A549 (cell line): ENCODE results near the gene TCOF1. TPM values are rescaled to one million over a fixed set of nuclear protein-coding genes. Genes with fewer than 3 reads are reported as not detected.
A peak's percentile ranks its signal among the peaks of the same experiment; 100 is the strongest.

Experiments
- ATAC-seq, 2 experiments: fragments of 200-7000 bp in 1 of 2; fragments of >200 bp in 1 of 2; cut with Nextera tagmentation in 1 of 2; cut with Tn5 transposase in 1 of 2; 3 replicates each; pipeline versions ENCODE4 v1.8.0 to v1.9.1; 2018 to 2020; ENCODE audit warnings: mild to moderate bottlenecking in 1 of 2, moderate library complexity in 1 of 2
- CTCF ChIA-PET: fragments of 300-600 bp; sonication (Branson Sonifier 250); formaldehyde crosslinking; extraction: SDS; loops from one replicate; lab custom pipeline; 2021; ENCODE audit warnings: antibody characterized with exemption, inconsistent platforms; lab: Yijun Ruan, JAX
- POLR2A ChIA-PET: fragments of 350-600 bp; formaldehyde crosslinking; extraction: SDS; loops from one replicate; lab custom pipeline; 2021; ENCODE audit warnings: antibody characterized with exemption, inconsistent platforms; lab: Yijun Ruan, JAX
- DNase-seq, 2 experiments: peaks; one replicate each; pipeline versions ENCODE4 v3.0.0 to v3.0.0-alpha.2; 2011 to 2016; ENCODE audit warnings: low read depth in 1 of 2, low spot score in 1 of 2
- FAIRE-seq: peaks from 2 replicates; lab custom pipeline; 2011; peaks lifted over from hg19 to GRCh38; lab: Jason Lieb, UNC
- H3K27ac ChIP-seq, 2 experiments: fragments of >200 bp; sonication (Bioruptor Twin); formaldehyde crosslinking; 3 replicates each; pipeline ENCODE4 v1.5.1; 2016 to 2017
- H3K4me1 ChIP-seq: fragments of >200 bp; sonication (Bioruptor Twin); formaldehyde crosslinking; 3 replicates; pipeline ENCODE4 v1.6.1; 2016
- H3K4me2 ChIP-seq: fragments of >200 bp; sonication (Bioruptor Twin); formaldehyde crosslinking; 3 replicates; pipeline ENCODE4 v1.6.1; 2016
- H3K4me3 ChIP-seq: fragments of >200 bp; sonication (Bioruptor Twin); formaldehyde crosslinking; 3 replicates; pipeline ENCODE4 v1.5.1; 2016
- H3K9me3 ChIP-seq: fragments of >200 bp; sonication (Bioruptor Twin); formaldehyde crosslinking; 3 replicates; pipeline ENCODE4 v1.6.1; 2016
- ESRRA ChIP-seq: fragments of 150-350 bp; IDR thresholded peaks from 2 replicates; pipeline ENCODE4 v1.6.1; 2014; ENCODE audit warnings: mild to moderate bottlenecking, low read length, borderline replicate concordance
- FOXS1 ChIP-seq: fragments of 250-450 bp; sonication (Bioruptor Pico); IDR thresholded peaks from 2 replicates; pipeline ENCODE4 v1.5.0; 2020; ENCODE audit warnings: mild to moderate bottlenecking, moderate library complexity
- GATA3 ChIP-seq: IDR thresholded peaks from 2 replicates; pipeline ENCODE4 v1.6.1; 2012; ENCODE audit warnings: borderline replicate concordance
- HDAC2 ChIP-seq: fragments of 200-600 bp; sonication (generic); IDR thresholded peaks from 2 replicates; pipeline ENCODE4 v1.6.1; 2016
- HEYL ChIP-seq: fragments of 250-450 bp; sonication (Bioruptor Pico); IDR thresholded peaks from 2 replicates; pipeline ENCODE4 v1.8.0; 2021; ENCODE audit warnings: mild to moderate bottlenecking, moderate library complexity
- HOXB5 ChIP-seq: fragments of 250-450 bp; sonication (Bioruptor Pico); IDR thresholded peaks from 2 replicates; pipeline ENCODE4 v1.5.0; 2020; ENCODE audit warnings: mild to moderate bottlenecking, moderate library complexity
- KDM5A ChIP-seq: fragments of 200-600 bp; sonication (generic); IDR thresholded peaks from 2 replicates; pipeline ENCODE4 v1.6.1; 2016; ENCODE audit warnings: antibody characterized with exemption, mild to moderate bottlenecking
- MAFK ChIP-seq: fragments of 450-650 bp; IDR thresholded peaks from 2 replicates; pipeline ENCODE4 v1.6.1; 2014; ENCODE audit not compliant: partially characterized antibody
- MYC ChIP-seq: IDR thresholded peaks from 2 replicates; pipeline ENCODE4 v1.6.1; 2012; ENCODE audit warnings: mild to moderate bottlenecking, inconsistent platforms, low read length, improper control_type of control experiment, borderline replicate concordance
- NFE2L2 ChIP-seq: fragments of 150-350 bp; conservative IDR thresholded peaks from 2 replicates; pipeline ENCODE4 v1.6.1; 2014; ENCODE audit warnings: low read length
- RAD21 ChIP-seq, 2 experiments: fragments of >200 bp in 1 of 2; sonication (Bioruptor Twin) in 1 of 2; formaldehyde crosslinking in 1 of 2; IDR thresholded peaks in 1 of 2; conservative IDR thresholded peaks in 1 of 2; 2 replicates in 1 of 2; 3 replicates in 1 of 2; pipeline ENCODE4 v1.6.1; 2012 to 2018; ENCODE audit warnings: inconsistent platforms in 1 of 2
- RARB ChIP-seq: fragments of 250-450 bp; sonication (Bioruptor Pico); IDR thresholded peaks from 2 replicates; pipeline ENCODE4 v1.8.0; 2021; ENCODE audit warnings: mild to moderate bottlenecking, moderate library complexity
- RNF2 ChIP-seq: fragments of 200-600 bp; sonication (generic); IDR thresholded peaks from 2 replicates; pipeline ENCODE4 v1.6.1; 2016; ENCODE audit warnings: low read depth, mild to moderate bottlenecking, antibody characterized with exemption, moderate library complexity, borderline replicate concordance
- ZNF302 ChIP-seq: fragments of 250-450 bp; sonication (Bioruptor Pico); IDR thresholded peaks from 2 replicates; pipeline ENCODE4 v1.9.0; 2021; ENCODE audit warnings: inconsistent platforms, mild to moderate bottlenecking, moderate library complexity
- WGBS: methylation state at CpG from one replicate; pipeline ENCODE4 v1.1.6; 2017; ENCODE audit errors: missing lambda C conversion rate; 5-methylcytosine and 5-hydroxymethylcytosine counted together
- polyA plus RNA-seq, 4 experiments: library from polyadenylated mRNA; depleted of rRNA in 3 of 4; stranded (reverse); fragments of >200 nt; fragmentation: RNase III in 1 of 4; extraction: RNeasy Plus Mini Kit Qiagen cat#74134 plus additional on column Dnase treatment in 1 of 4; gene quantifications; 2 replicates in 3 of 4; 3 replicates in 1 of 4; pipeline ENCODE4 v1.2.3, GENCODE V29; 2011 to 2017
- TF ChIP-seq, protein P1 (sequence below): IDR thresholded peaks from 2 replicates; pipeline ENCODE4 v1.6.1; 2012
- TF ChIP-seq, protein P2 (sequence below): fragments of >200 bp; sonication (Bioruptor Twin); formaldehyde crosslinking; IDR thresholded peaks from 3 replicates; pipeline ENCODE4 v1.6.1; 2016
- TF ChIP-seq, protein P3 (sequence below): fragments of 200-600 bp; sonication (generic); IDR thresholded peaks from 2 replicates; pipeline ENCODE4 v1.6.1; 2016; ENCODE audit warnings: antibody characterized with exemption, mild to moderate bottlenecking, moderate library complexity
- TF ChIP-seq, protein P4 (sequence below): fragments of >200 bp; sonication (Bioruptor Twin); formaldehyde crosslinking; IDR thresholded peaks from 2 replicates; pipeline ENCODE4 v1.6.1; 2016

The TCOF1 gene
- polyA plus RNA-seq, 2 of the 4 experiments (the other 2 are of a cell fraction): 17.5 to 47.1 TPM

DNA sequence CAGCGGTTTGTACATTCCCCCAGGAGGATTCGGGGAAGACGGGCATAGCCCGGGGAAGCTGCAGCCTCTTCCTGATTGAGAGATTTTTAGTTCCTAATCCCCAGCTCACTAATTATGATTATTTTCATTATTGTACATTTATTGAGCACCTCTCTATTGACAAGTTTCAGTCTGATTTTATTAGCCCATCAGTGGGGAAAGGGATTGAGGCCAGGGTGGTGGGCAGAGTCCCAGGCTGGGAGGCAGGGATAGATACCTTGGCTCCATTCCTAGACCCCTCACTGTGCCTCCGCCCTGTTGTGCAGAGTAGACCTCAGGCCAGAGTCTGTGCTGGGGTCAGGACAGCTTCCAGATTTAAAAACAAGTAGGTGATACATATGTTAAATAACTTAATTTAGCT lies 27.2 kb downstream of the TCOF1 start:
- 97% methylated on average over 5 of the region's 5 CpGs for WGBS
- H3K4me3 ChIP-seq: no peak overlapping the region
- no peak for TF ChIP-seq HOXB5
- TF ChIP-seq NFE2L2: no peak
- no peak for TF ChIP-seq MYC
- no peak for TF ChIP-seq ESRRA
- no peak for TF ChIP-seq FOXS1 (CRISPR knock-in tag)
- no peak for TF ChIP-seq GATA3
- TF ChIP-seq ZNF302 (CRISPR knock-in tag): no peak
- TF ChIP-seq, protein P1, sequence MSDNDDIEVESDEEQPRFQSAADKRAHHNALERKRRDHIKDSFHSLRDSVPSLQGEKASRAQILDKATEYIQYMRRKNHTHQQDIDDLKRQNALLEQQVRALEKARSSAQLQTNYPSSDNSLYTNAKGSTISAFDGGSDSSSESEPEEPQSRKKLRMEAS: no peak
- no peak for TF ChIP-seq HEYL (CRISPR knock-in tag)
- DNase-seq: no peak
- no peak for ATAC-seq
- no peak overlapping the region for H3K27ac ChIP-seq
- H3K4me2 ChIP-seq: no peak overlapping the region
- no peaks in the 10 kb centered on the region for H3K4me1 ChIP-seq
- H3K9me3 ChIP-seq: no peaks in the 10 kb centered on the region
- CTCF ChIA-PET: no interaction called here
- FAIRE-seq: no peak
- POLR2A ChIA-PET: no interaction called here

DNA sequence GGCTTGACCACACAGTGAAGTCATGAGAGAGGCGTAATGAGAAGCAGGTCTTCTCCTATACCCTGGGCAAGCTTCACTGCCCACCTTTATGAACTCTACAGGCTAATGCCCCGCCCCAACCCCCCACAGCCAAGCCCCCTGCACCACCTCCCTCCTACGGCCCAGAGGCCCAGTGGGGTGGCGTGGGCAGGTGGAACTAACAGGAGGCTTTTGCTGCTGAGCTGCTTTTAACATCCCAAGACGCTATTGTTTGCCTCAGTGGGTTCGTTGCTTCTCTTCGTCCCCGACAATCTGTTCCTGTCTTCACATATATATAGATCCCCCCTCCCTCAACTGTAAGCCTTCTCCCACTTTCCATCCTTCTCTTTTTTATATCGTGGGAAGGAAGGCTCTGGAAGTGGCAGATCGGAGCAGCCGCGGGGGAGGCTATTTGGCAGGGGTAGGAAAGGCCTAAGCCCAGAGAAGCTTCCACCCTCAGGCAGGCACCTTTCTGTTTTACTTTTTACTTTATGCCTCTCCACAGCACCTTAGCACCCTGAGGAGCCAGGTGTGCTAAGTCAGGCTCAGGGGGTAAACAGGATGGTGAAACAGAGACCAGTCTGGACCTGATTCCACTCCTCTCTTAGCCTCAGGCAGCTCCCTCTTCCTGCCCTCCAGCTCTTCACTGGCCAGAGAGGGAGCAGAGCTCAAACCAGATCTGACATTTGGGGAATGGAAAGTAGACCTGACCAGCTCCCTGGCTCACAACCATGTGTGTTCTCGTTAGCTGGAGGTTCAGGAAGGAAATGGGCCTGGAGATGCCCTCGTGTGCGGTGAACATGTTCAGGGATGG lies 28.7 kb downstream of the TCOF1 start:
- FAIRE-seq: no peak
- no peak overlapping the region for H3K4me2 ChIP-seq
- ATAC-seq: no peak
- H3K4me3 ChIP-seq: no peak overlapping the region
- H3K27ac ChIP-seq: no peak overlapping the region
- ChIA-PET POLR2A (interaction anchor here (1.0 kb wide), 1 partner anchor 9 kb away, joined by 3 read pairs; no protein-coding TSS in a partner anchor), CTCF (interaction anchor here (1.0 to 1.9 kb wide), 4 partner anchors 9 to 36 kb away, joined by 3 to 4 read pairs (median 4); no protein-coding TSS in a partner anchor)
- no peak for DNase-seq
- H3K4me1 ChIP-seq: no peaks in the 10 kb centered on the region
- TF ChIP-seq, protein P2, sequence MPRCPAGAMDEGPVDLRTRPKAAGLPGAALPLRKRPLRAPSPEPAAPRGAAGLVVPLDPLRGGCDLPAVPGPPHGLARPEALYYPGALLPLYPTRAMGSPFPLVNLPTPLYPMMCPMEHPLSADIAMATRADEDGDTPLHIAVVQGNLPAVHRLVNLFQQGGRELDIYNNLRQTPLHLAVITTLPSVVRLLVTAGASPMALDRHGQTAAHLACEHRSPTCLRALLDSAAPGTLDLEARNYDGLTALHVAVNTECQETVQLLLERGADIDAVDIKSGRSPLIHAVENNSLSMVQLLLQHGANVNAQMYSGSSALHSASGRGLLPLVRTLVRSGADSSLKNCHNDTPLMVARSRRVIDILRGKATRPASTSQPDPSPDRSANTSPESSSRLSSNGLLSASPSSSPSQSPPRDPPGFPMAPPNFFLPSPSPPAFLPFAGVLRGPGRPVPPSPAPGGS: no peak
- TF ChIP-seq MAFK (no peak), HDAC2 (no peak)
- TF ChIP-seq, all 56 proteins: peak for 0
- 95% methylated on average over 14 of the region's 15 CpGs for WGBS
- no peaks in the 10 kb centered on the region for H3K9me3 ChIP-seq

DNA sequence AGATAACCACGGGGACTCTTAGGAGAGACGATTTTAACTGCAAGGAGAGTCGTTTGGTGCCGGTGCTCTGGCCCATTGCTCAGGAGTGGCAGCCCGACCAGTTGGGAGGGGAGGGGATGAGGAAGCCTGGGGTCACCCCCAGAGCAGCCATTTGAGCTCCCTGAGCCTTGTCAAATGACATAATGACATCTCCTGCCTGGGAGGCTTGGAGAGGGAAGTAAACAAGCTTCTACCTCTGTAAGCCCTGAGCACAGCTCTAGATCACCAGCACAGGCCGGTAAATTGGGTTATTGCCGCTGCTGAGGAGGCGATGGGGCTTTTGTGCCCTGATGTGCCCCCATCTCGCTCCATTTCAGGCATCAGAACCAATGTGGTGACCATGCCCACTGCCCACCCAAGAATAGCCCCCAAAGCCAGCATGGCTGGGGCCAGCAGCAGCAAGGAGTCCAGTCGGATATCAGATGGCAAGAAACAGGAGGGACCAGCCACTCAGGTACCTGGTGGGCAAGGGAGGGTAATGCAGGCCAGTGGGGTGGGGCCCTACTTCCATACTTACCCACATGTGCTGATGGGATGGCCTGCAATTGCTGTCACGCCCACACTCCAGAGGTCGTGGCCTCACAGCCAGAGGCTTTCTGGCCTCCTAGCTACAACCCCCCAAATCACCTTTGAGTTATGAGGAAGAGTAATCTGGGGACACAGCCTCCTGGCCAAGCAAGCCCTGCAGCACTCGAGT lies 32.2 kb downstream of the TCOF1 start:
- no peak overlapping the region for H3K4me2 ChIP-seq
- DNase-seq (peak in 1 of 2 experiments; percentile 40), ATAC-seq (peak; percentile 48 to 52; a peak in 3 of 6 replicates)
- CTCF ChIA-PET: interaction anchor here (0.6 kb wide), 1 partner anchor 45 kb away, joined by 3 read pairs; no protein-coding TSS in a partner anchor
- POLR2A ChIA-PET: no interaction called here
- no peak overlapping the region for H3K27ac ChIP-seq
- no peak for TF ChIP-seq RNF2
- TF ChIP-seq, protein P1: no peak
- TF ChIP-seq, protein P3, sequence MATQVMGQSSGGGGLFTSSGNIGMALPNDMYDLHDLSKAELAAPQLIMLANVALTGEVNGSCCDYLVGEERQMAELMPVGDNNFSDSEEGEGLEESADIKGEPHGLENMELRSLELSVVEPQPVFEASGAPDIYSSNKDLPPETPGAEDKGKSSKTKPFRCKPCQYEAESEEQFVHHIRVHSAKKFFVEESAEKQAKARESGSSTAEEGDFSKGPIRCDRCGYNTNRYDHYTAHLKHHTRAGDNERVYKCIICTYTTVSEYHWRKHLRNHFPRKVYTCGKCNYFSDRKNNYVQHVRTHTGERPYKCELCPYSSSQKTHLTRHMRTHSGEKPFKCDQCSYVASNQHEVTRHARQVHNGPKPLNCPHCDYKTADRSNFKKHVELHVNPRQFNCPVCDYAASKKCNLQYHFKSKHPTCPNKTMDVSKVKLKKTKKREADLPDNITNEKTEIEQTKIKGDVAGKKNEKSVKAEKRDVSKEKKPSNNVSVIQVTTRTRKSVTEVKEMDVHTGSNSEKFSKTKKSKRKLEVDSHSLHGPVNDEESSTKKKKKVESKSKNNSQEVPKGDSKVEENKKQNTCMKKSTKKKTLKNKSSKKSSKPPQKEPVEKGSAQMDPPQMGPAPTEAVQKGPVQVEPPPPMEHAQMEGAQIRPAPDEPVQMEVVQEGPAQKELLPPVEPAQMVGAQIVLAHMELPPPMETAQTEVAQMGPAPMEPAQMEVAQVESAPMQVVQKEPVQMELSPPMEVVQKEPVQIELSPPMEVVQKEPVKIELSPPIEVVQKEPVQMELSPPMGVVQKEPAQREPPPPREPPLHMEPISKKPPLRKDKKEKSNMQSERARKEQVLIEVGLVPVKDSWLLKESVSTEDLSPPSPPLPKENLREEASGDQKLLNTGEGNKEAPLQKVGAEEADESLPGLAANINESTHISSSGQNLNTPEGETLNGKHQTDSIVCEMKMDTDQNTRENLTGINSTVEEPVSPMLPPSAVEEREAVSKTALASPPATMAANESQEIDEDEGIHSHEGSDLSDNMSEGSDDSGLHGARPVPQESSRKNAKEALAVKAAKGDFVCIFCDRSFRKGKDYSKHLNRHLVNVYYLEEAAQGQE: no peak
- TF ChIP-seq, protein P4, sequence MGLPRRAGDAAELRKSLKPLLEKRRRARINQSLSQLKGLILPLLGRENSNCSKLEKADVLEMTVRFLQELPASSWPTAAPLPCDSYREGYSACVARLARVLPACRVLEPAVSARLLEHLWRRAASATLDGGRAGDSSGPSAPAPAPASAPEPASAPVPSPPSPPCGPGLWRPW: no peak
- TF ChIP-seq KDM5A: no peak
- TF ChIP-seq RARB (CRISPR knock-in tag): no peak
- no peak for TF ChIP-seq ZNF302 (CRISPR knock-in tag)
- TF ChIP-seq RAD21 (conservative IDR thresholded peaks at IDR 0.05 in 1 of 2, IDR thresholded peaks at IDR 0.05 in 1 of 2): no peak
- TF ChIP-seq, all 56 proteins: peak for 0
- FAIRE-seq: no peak
- Histone ChIP-seq H3K4me3 (no peak overlapping the region), H3K4me1 (no peaks in the 10 kb centered on the region), H3K9me3 (no peaks in the 10 kb centered on the region)
- WGBS: 91% methylated on average over 13 of the region's 13 CpGs
